Neural progenitor cell (in vitro differentiated cells): Measurements from ENCODE around the gene SPATA7.

Source experiments
- EZH2phosphoT487 ChIP-seq: fragments of 200-600 bp; sonication (generic); IDR thresholded peaks from 2 replicates; pipeline ENCODE4 v1.6.1; 2017; ENCODE audit warnings: antibody characterized with exemption
- TF ChIP-seq, protein P1 (sequence below): fragments of 200-600 bp; sonication (generic); IDR thresholded peaks from 2 replicates; pipeline ENCODE4 v1.5.1; 2017; ENCODE audit warnings: antibody characterized with exemption, mild to moderate bottlenecking

DNA sequence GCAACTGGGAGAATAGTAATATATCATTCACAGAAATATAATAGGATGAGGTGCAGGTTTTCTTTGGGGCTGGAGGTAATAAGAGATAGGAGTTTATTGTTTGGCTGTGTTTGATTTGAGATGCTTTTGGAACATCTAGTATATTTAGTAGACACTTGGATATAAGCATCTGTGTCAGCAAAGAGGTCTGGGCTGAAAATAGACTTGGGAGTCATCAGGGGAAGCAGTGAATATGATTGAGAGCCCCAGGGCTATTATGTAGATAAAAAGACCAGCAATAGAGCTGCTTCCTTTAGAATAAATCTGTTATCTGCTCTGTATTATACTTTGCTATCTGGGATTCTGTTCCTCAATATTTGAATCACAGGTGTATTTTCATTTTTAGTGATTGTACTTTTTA lies 36.6 kb downstream of the SPATA7 start:
- TF ChIP-seq, protein P1, sequence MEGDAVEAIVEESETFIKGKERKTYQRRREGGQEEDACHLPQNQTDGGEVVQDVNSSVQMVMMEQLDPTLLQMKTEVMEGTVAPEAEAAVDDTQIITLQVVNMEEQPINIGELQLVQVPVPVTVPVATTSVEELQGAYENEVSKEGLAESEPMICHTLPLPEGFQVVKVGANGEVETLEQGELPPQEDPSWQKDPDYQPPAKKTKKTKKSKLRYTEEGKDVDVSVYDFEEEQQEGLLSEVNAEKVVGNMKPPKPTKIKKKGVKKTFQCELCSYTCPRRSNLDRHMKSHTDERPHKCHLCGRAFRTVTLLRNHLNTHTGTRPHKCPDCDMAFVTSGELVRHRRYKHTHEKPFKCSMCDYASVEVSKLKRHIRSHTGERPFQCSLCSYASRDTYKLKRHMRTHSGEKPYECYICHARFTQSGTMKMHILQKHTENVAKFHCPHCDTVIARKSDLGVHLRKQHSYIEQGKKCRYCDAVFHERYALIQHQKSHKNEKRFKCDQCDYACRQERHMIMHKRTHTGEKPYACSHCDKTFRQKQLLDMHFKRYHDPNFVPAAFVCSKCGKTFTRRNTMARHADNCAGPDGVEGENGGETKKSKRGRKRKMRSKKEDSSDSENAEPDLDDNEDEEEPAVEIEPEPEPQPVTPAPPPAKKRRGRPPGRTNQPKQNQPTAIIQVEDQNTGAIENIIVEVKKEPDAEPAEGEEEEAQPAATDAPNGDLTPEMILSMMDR, result no peak
- no peak for TF ChIP-seq EZH2phosphoT487
